HL-60 (cell line): ENCODE measurements around the gene VWC2.

Experiments
- DNase-seq, 2 experiments: peaks; one replicate each; pipeline ENCODE4 v3.0.0-alpha.2; 2010 to 2020; ENCODE audit warnings: low read depth in 1 of 2, low spot score in 1 of 2
- H3K27ac ChIP-seq: fragments of 250-450 bp; sonication (Bioruptor Pico); replicated peaks from 2 replicates; pipeline ENCODE4 v1.5.1; 2020; ENCODE audit warnings: mild to moderate bottlenecking, moderate library complexity
- H3K27me3 ChIP-seq: fragments of 250-450 bp; sonication (Bioruptor Pico); 2 replicates; pipeline ENCODE4 v1.5.1; 2021; ENCODE audit warnings: mild to moderate bottlenecking, moderate library complexity; ENCODE audit not compliant: insufficient read depth, poor library complexity, severe bottlenecking
- H3K4me3 ChIP-seq: replicated peaks from 2 replicates; pipeline ENCODE4 v1.5.1; 2011; ENCODE audit warnings: mild to moderate bottlenecking, control low read depth, low read length; ENCODE audit not compliant: insufficient read depth
- GABPA ChIP-seq: IDR thresholded peaks from 2 replicates; pipeline ENCODE4 v1.6.1; 2012; ENCODE audit warnings: low read depth
- POLR2AphosphoS5 ChIP-seq: IDR thresholded peaks from 2 replicates; pipeline ENCODE4 v1.6.1; 2012; ENCODE audit warnings: low read depth
- SPI1 ChIP-seq: IDR thresholded peaks from 2 replicates; pipeline ENCODE4 v1.6.1; 2012; ENCODE audit warnings: low read depth, mild to moderate bottlenecking, borderline replicate concordance
- TF ChIP-seq, protein P1 (sequence below): IDR thresholded peaks from one replicate; pipeline ENCODE4 v1.5.1; 2011; ENCODE audit warnings: low read length, control low read depth, inconsistent platforms; ENCODE audit not compliant: insufficient read depth
- TF ChIP-seq, protein P2 (sequence below): IDR thresholded peaks from 2 replicates; pipeline ENCODE4 v1.6.1; 2012; ENCODE audit warnings: low read depth; ENCODE audit not compliant: insufficient replicate concordance

Gene VWC2

DNA sequence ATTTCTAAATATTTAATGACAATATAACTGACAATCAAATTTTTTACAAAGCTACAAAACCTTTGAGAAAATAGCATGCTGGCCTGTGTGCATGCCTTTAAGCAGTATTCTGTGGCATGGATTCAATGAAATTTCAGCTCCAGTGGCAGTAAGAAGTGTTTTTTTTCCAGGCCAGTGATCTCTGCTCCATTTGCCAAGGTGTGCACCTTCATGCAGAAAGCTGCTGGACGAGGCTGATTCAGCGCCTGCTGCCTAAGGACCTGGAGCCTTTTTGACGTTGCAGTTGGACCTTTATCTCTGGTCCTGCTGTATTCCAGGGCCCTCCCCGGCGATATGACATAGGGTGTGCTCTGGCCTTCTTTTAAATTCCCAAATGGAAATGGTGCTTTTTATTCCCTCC is 26.6 kb downstream of the VWC2 start:
- no peak for DNase-seq
- TF ChIP-seq SPI1 (no peak), POLR2AphosphoS5 (no peak), GABPA (no peak)
- TF ChIP-seq, protein P1, sequence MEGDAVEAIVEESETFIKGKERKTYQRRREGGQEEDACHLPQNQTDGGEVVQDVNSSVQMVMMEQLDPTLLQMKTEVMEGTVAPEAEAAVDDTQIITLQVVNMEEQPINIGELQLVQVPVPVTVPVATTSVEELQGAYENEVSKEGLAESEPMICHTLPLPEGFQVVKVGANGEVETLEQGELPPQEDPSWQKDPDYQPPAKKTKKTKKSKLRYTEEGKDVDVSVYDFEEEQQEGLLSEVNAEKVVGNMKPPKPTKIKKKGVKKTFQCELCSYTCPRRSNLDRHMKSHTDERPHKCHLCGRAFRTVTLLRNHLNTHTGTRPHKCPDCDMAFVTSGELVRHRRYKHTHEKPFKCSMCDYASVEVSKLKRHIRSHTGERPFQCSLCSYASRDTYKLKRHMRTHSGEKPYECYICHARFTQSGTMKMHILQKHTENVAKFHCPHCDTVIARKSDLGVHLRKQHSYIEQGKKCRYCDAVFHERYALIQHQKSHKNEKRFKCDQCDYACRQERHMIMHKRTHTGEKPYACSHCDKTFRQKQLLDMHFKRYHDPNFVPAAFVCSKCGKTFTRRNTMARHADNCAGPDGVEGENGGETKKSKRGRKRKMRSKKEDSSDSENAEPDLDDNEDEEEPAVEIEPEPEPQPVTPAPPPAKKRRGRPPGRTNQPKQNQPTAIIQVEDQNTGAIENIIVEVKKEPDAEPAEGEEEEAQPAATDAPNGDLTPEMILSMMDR, result no peak
- TF ChIP-seq, protein P2, sequence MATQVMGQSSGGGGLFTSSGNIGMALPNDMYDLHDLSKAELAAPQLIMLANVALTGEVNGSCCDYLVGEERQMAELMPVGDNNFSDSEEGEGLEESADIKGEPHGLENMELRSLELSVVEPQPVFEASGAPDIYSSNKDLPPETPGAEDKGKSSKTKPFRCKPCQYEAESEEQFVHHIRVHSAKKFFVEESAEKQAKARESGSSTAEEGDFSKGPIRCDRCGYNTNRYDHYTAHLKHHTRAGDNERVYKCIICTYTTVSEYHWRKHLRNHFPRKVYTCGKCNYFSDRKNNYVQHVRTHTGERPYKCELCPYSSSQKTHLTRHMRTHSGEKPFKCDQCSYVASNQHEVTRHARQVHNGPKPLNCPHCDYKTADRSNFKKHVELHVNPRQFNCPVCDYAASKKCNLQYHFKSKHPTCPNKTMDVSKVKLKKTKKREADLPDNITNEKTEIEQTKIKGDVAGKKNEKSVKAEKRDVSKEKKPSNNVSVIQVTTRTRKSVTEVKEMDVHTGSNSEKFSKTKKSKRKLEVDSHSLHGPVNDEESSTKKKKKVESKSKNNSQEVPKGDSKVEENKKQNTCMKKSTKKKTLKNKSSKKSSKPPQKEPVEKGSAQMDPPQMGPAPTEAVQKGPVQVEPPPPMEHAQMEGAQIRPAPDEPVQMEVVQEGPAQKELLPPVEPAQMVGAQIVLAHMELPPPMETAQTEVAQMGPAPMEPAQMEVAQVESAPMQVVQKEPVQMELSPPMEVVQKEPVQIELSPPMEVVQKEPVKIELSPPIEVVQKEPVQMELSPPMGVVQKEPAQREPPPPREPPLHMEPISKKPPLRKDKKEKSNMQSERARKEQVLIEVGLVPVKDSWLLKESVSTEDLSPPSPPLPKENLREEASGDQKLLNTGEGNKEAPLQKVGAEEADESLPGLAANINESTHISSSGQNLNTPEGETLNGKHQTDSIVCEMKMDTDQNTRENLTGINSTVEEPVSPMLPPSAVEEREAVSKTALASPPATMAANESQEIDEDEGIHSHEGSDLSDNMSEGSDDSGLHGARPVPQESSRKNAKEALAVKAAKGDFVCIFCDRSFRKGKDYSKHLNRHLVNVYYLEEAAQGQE, result no peak
- H3K27ac ChIP-seq, result no peak overlapping the region
- H3K27me3 ChIP-seq, result no peaks in the 10 kb centered on the region
- no peak overlapping the region for H3K4me3 ChIP-seq

DNA sequence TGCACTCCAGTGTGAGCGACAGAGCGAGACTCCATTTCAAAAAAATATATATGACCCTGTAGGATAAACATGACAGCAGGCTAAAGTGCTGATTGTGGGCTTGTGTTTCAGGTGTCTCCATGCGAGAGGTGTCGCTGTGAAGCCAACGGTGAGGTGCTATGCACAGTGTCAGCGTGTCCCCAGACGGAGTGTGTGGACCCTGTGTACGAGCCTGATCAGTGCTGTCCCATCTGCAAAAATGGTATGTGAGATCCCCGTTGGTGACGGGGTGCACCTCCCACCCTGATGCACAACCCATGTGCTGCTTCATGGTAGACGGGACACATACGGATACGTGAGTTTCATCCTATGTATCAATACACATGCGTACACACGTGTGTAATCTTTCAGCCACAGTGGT is 29.2 kb downstream of the VWC2 start:
- peaks cover 4% of the 10 kb centered on the region for H3K27me3 ChIP-seq
- H3K4me3 ChIP-seq, result no peak overlapping the region
- no peak overlapping the region for H3K27ac ChIP-seq
- DNase-seq, result no peak
- TF ChIP-seq, protein P1, result no peak

DNA sequence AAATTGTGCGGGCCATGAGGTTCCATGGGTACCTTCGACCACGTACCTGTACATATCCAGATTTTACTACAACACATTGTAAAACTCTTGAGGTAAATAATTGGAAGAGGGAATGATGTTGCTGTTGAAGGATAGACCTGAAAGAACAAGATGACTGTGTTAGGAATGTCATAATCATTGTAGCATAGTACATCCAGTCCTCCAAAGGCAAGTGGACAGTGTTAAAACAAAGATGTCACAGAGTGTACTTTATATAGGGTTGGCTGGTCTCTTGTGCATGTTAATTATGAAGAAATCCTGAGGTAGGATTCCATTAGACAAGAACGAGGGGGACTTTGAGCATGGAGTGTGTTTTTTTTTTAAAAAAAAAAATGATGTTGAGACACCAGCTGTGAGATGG is 30.4 kb downstream of the VWC2 start:
- H3K27me3 ChIP-seq, result peaks cover 4% of the 10 kb centered on the region
- H3K4me3 ChIP-seq, result no peak overlapping the region
- TF ChIP-seq, protein P2, result no peak
- TF ChIP-seq GABPA (no peak), POLR2AphosphoS5 (no peak), SPI1 (no peak)
- TF ChIP-seq, protein P1, result no peak

DNA sequence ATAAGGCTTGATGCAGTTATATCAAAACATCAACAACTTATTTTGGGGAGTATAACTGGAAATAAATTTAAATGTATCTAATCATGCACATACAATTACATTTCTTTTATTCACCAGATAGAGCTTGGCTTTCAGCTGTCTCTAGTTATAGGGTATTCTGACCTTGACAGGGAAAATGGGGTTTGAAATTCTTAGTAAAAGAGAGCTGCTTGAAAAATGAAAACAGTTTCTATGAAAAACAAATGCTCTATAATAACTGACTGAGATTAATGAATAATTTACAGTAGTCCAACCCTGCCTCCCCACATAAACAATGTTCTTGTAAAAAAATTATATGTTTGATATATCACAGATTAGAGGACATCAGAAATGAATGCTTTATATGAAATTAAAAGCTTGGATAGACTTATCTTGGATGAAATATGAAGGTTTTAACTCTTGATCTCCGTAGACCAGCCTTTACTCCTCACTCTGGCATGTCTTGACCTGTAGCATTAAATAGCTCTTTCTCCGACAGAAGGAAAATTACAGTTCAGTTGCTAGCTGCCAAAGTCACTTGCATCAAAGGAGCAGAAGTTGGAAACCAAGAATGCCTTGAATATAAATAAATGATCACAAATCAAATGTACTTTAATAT is 32.1 kb downstream of the VWC2 start:
- H3K27ac ChIP-seq, result no peak overlapping the region
- no peak overlapping the region for H3K4me3 ChIP-seq
- peaks cover 4% of the 10 kb centered on the region for H3K27me3 ChIP-seq
- TF ChIP-seq, protein P1, result no peak
- TF ChIP-seq, protein P2, result no peak
- TF ChIP-seq POLR2AphosphoS5, result no peak
- no peak for TF ChIP-seq GABPA
- no peak for TF ChIP-seq SPI1
- DNase-seq, result no peak

More for the DNA sequence above, 30.4 kb downstream of the VWC2 start:
- DNase-seq, result no peak
- no peak overlapping the region for H3K27ac ChIP-seq
